ES-I3 (cell line): Measurements from ENCODE around the gene ANKRD11.

Source experiments
- H3K36me3 ChIP-seq: 2 replicates; pipeline ENCODE4 v1.6.1; 2013; ENCODE audit warnings: mild to moderate bottlenecking, low read length, control low read depth, moderate library complexity; ENCODE audit not compliant: insufficient read depth
- H3K4me1 ChIP-seq: 2 replicates; pipeline ENCODE4 v1.6.1; 2013; ENCODE audit warnings: mild to moderate bottlenecking, control low read depth, low read length; ENCODE audit not compliant: insufficient read depth
- H3K9ac ChIP-seq: 2 replicates; pipeline ENCODE4 v1.6.1; 2013; ENCODE audit warnings: low read depth, mild to moderate bottlenecking, low read length, moderate library complexity
- H3K9me3 ChIP-seq: 2 replicates; pipeline ENCODE4 v1.6.1; 2013; ENCODE audit warnings: mild to moderate bottlenecking, low read length, moderate library complexity; ENCODE audit not compliant: control insufficient read depth, insufficient read depth

The ANKRD11 gene

DNA sequence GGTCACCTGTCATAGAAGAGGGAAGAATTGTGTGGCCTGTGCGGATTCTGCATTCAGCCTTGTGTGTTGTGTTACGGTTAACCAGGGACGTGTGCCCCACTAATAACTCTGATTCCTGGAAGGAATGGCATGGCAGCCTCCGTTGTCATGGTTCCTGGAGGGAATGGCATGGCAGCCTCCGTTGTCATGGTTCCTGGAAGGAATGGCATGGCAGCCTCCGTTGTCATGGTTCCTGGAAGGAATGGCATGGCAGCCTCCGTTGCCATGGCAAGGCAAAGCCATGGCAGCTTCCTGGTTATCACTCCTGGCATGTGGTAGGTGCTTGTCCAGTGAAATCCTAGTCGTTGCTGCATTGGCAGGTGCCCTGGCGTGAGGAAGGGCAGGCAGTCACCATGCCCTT is 26.8 kb upstream of the ANKRD11 start:
- Histone ChIP-seq H3K36me3 (peaks cover 18% of the 10 kb centered on the region), H3K9me3 (no peaks in the 10 kb centered on the region), H3K9ac (no peak overlapping the region), H3K4me1 (no peaks in the 10 kb centered on the region)

DNA sequence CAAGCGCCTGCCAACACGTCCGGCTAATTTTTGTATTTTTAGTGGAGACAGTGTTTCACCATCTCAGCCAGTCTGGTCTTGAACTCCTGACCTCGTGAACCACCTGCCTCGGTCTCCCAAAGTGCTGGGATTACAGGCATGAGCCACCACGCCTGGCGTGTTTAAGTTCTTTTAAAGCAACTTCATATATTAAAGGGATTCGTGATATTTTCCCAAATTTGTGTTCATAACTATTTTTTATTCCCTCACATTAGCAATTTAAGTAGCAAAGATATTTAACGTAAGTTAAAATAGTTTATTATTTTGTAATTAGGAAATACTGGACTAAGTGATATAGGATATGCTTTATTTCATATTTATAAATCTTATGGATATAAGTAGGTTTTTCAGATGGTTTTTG is 22.1 kb upstream of the ANKRD11 start:
- H3K4me1 ChIP-seq = no peaks in the 10 kb centered on the region
- H3K9ac ChIP-seq = no peak overlapping the region
- H3K9me3 ChIP-seq = no peaks in the 10 kb centered on the region
- peaks cover 23% of the 10 kb centered on the region for H3K36me3 ChIP-seq

DNA sequence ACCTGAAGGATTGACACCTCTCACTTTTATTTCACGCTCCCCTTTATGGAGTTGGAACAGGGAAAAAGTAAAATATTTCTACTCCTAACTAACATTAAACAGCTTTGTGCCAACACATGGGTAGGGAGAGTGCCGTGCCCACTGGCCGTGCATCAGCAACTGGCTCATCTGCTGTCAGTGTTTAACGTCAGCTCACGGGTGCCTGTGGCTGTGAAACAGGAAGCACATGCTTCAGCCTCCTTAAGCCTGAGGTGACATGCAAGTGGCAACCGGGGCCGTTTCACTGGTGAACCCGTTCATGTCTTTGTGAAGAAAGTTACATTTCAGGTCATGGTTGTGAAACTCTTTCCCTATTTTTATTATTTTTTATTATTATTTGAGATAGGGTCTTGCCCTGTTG is 21.0 kb upstream of the ANKRD11 start:
- H3K4me1 ChIP-seq = peaks cover 3% of the 10 kb centered on the region; the same call in 1 of the 2 replicates
- no peaks in the 10 kb centered on the region for H3K9me3 ChIP-seq
- peaks cover 23% of the 10 kb centered on the region for H3K36me3 ChIP-seq
- H3K9ac ChIP-seq = no peak overlapping the region

DNA sequence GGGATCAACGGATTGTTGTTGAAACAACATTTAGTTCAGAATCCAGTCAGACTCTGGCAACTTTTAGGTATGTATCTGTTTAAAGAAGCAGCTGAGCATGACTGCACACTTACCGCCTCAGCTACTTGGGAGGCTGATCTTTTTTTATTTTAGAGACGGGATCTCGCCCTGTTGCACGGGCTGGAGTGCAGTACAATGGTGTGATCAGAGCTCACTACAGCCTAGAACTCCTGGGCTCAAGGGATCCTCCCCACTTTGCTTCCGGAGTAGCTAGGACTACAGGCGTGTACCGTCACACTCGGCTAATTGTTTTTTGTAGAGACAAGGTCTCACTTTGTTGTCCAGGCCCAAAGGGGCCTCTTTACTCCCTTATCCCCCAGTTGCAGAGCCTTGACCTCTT is 20.2 kb upstream of the ANKRD11 start:
- Histone ChIP-seq H3K36me3 (peaks cover 23% of the 10 kb centered on the region), H3K9me3 (no peaks in the 10 kb centered on the region), H3K4me1 (peaks cover 3% of the 10 kb centered on the region; the same call in 1 of the 2 replicates), H3K9ac (no peak overlapping the region)

DNA sequence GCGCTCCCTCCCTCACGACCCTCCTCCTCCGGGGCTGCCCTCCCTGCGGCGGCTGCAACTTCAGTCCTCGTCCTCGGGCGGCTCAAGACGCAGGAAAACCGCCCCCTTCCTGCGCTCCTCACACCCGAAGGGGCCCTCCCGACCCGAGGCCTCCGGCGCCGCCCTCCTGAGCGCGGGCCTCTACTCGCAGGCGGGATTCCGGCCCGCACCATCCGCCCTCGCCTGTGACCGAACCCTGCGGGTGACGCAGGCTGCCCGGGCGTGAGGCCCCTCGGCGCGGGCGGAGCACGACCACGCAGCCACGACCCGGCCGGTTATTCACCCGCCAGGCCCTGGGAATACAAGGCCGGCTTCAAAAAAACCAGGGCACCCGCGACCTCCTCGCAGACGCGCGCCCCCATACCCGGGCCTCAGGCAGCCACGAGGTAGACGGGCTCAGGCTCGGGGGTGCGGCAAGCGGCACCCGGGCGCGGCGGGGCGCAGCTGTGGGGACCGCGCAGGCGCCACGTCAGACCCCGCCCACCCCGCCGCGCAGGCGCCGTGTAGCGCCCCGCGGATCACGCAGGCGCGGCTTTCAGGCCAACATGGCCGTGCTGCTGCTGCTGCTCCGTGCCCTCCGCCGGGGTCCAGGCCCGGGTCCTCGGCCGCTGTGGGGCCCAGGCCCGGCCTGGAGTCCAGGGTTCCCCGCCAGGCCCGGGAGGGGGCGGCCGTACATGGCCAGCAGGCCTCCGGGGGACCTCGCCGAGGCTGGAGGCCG is 17.7 kb upstream of the ANKRD11 start, which contains the start of gene SPG7:
TSS of gene SPG7 (plus strand) at position 570 of the 757 bp plus-strand sequence. CDS start at position 585, 15 bp downstream.
- Histone ChIP-seq H3K4me1 (peaks cover 3% of the 10 kb centered on the region; the same call in 1 of the 2 replicates), H3K9me3 (no peaks in the 10 kb centered on the region), H3K36me3 (peaks cover 15% of the 10 kb centered on the region; the same call in 1 of the 2 replicates), H3K9ac (peak within 1 kb of the TSS; percentile 97)

DNA sequence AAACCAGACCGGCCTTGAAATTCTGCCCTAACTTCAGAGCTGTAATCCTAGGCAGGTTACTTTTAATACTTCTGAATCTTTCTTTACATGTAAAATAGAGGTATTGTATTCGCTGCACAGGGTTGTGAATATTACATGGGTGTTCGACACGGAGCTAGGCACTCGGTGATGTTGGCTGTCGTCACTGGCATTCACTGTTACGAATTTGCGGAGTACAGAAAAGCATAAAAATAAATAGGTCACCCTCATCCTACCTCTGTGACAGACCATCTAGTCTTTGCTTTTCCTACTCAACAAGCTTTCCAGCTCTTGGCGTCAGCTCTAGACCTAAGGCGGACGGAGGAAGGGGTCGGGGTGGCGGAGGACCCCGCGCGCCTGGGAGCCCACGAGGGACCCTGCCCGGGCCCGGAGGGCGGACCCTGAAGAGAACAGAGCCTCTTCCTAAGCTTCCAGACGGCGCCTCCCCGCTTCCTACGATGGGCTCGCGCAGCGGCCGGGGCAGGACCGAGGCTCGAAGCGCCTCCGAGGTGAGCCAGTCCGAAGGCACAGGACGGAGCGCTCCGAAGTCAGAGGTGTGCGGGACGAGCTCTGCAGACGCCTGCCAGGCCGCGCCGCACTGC is 17.0 kb upstream of the ANKRD11 start:
- H3K36me3 ChIP-seq = 0 out of 2 replicates have a peak, but pooled peaks cover 12% of the 10 kb centered on the region
- peak overlapping the region; percentile 97 for H3K9ac ChIP-seq
- H3K4me1 ChIP-seq = peaks cover 3% of the 10 kb centered on the region; the same call in 1 of the 2 replicates
- no peaks in the 10 kb centered on the region for H3K9me3 ChIP-seq

DNA sequence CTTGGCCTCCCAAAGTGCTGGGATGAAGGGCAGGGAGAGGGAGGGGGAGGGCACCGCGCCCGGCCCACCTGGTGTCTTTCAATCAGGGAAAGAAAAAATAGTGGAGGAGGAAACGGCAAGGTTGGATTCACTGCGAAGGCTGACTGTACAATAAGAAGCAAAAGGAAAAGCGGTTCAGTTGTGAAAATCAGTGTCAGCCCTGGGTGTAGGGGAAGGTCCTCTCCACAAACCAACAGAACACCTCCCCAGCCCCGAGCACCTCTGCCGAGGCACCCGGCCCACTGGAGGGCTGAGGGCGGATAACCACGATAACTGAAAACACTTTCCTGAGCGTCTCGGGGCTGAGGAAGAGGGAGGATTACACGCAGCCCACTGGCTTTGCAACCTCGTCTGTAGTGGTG is 16.4 kb upstream of the ANKRD11 start:
- Histone ChIP-seq H3K36me3 (0 out of 2 replicates have a peak, but pooled peaks cover 12% of the 10 kb centered on the region), H3K9me3 (no peaks in the 10 kb centered on the region), H3K4me1 (peaks cover 3% of the 10 kb centered on the region; the same call in 1 of the 2 replicates), H3K9ac (peak overlapping the region; percentile 97)

DNA sequence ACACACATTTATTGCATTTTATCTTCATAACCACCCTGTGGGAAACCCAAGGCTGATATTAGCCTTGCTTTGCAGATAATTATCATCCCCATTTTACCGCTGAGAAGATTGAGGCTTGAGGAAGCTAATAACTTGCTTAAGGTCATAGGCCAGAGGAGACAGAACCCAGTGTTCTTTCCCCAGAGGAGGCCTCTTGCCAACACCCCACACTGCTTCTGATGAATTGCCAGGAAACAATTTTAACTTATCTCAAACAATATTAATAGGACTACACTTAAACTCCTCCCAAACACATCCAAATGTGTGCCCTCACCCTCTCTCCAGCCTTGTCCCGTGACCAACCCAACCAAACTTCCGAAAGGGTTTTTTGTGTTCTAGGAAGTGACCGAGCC is 15.7 kb upstream of the ANKRD11 start:
- Histone ChIP-seq H3K4me1 (peaks cover 3% of the 10 kb centered on the region; the same call in 1 of the 2 replicates), H3K9ac (no peak overlapping the region), H3K36me3 (0 out of 2 replicates have a peak, but pooled peaks cover 6% of the 10 kb centered on the region), H3K9me3 (no peaks in the 10 kb centered on the region)

DNA sequence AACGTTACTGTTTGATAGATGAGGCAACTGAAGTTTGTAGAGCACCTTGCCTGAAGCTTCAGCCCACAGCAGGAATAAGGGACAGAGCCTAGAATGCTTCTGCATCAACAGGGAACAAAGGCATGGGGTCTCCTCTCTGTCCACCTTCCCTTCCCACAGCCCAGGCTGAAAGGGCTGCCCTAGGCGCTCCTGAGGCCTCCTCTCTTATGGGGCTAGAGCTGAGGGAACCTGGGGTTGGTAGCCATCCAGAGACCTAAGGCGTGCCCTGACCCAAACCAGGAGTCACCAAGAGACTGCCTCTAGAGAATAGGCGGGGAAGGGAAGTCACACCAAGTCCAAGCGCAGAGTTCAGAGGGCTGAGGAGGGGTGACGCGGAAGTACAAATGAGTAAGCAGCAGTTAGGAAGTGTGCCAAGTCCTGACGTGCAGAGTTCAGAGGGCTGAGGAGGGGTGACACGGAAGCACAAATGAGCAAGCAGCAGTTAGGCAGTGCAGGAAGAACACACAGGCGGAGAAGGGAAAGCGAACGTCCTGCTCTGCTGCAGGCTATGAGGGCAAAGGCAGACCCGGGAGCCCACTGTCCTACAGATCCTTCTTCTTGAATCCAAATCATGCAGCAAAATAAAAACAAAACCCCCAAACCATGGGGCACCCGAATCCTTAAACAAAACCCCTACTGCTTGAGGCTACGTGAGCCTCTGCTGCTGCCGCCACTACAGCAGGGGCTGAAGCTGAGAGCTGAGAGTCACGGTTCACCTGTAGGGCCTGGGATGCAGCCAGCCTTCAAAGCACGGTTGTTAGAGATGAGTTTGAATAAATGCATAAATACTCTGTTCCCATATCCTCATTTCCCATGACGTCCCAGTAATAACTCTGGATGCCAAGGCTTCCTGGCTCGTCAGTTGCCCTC is 15.1 kb upstream of the ANKRD11 start:
- no peak overlapping the region for H3K9ac ChIP-seq
- H3K36me3 ChIP-seq = 0 out of 2 replicates have a peak, but pooled peaks cover under 1% of the 10 kb centered on the region

DNA sequence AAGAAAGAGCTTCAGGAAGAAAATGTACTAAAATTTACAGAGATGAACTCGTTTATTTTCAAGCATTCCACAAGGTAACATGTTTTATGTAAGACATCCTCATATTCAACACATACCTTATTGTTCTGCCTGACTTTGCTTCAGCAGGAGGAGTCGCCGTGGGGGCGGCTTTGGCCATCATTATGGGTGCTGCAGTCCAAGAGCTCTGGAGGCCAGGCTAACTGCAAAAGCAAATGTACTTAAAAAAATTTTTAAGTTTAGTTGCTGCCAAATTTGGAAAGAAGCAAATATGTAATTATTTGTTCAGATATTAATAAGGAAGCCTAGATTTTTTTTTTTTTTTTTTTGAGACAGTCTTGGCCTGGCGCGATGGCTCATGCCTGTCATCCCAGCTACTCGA is 13.7 kb upstream of the ANKRD11 start:
- H3K9ac ChIP-seq = no peak overlapping the region

More for the DNA sequence above, 15.1 kb upstream of the ANKRD11 start:
- H3K4me1 ChIP-seq = peaks cover 3% of the 10 kb centered on the region; the same call in 1 of the 2 replicates
- H3K9me3 ChIP-seq = no peaks in the 10 kb centered on the region

DNA sequence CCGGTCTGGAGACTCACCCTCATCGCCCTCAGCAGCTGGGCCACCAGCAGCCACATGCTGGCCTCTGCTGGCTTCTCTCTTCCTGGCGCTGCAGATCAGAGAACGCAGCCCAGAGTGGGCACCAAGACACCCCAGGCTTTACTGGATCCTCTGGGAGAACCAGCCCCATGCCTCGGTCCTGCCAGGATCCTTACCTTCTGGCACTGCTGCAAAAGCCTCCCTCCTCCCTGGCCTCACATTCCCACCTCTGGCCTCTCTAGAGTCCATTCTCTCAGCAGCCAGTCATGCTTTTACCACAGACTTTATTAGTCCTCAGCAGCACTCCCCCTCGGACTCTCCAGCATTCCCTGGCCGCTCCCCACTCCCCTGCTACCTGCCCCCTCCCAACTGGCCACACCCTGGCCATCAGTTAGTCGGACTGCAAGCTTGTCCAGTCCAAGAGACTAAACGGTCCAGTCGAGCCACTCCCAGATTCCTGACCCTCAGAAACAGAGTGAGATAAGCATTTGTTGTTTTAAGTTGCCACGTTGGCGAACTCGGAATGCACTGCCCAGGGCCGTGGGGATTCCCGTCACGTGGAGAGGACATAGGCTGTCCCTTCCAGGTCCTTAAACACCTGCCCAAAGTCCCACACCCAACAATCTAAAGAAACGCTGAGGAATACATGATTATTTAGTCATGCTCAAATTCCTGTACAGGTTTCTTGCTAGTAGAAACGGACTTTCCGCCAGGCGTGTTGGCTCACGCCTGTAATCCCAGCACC is 11.9 kb upstream of the ANKRD11 start:
- no peak overlapping the region for H3K9ac ChIP-seq
- no peaks in the 10 kb centered on the region for H3K36me3 ChIP-seq
- H3K9me3 ChIP-seq = no peaks in the 10 kb centered on the region

More for the DNA sequence above, 13.7 kb upstream of the ANKRD11 start:
- Histone ChIP-seq H3K36me3 (no peaks in the 10 kb centered on the region), H3K4me1 (peaks cover 3% of the 10 kb centered on the region; the same call in 1 of the 2 replicates), H3K9me3 (no peaks in the 10 kb centered on the region)

DNA sequence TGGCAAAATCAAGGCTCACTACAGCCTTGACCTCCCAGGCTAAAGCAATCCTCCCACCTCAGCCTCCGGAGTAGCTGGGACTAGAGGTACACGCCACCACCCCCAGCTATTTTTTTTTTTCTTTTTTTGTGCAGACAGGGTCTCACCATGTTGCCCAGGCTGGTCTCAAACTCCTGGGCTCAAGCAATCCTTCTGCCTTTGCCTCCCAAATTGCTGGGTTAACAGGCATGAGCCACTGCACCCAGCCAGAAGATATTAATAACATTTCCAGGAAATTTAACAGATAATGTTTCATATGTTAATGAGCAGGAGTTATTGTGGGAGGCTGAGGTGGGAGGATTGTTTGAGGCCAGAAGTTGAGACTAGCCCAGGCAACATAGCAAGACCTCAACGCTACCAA is 9.4 kb upstream of the ANKRD11 start:
- Histone ChIP-seq H3K4me1 (peaks cover 5% of the 10 kb centered on the region; the same call in 1 of the 2 replicates), H3K36me3 (no peaks in the 10 kb centered on the region), H3K9me3 (no peaks in the 10 kb centered on the region), H3K9ac (no peak overlapping the region)

More for the DNA sequence above, 11.9 kb upstream of the ANKRD11 start:
- H3K4me1 ChIP-seq = peaks cover 3% of the 10 kb centered on the region; the same call in 1 of the 2 replicates

DNA sequence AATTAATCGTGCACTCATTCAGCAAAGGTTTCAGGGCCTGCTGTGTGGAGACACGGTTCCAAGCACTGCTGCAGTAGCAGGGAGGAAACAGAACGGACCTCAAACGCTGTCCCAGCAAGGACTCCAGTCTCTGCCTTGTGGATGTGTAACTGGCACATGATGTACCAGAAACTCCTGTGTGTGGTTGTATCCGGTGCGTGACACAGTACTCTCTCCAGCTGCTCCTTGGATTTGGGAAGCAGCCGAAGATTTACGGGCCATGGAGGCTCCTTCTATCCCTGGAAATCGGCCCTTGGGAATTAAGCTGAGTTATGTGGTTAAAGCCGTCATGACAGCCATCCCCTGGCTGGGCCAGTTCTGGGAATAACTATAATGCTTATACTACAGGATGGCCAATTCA is 8.5 kb upstream of the ANKRD11 start:
- H3K36me3 ChIP-seq = no peaks in the 10 kb centered on the region
- no peak overlapping the region for H3K9ac ChIP-seq
- no peaks in the 10 kb centered on the region for H3K9me3 ChIP-seq
- peaks cover 7% of the 10 kb centered on the region; the same call in 1 of the 2 replicates for H3K4me1 ChIP-seq
